HUES64 (cell line): ENCODE results near the gene KRT6B.

ENCODE experiments used
- H3K27ac ChIP-seq: 2 replicates; pipeline ENCODE4 v1.7.0; 2013; ENCODE audit warnings: low read depth, low read length, inconsistent platforms
- H3K27me3 ChIP-seq: 2 replicates; pipeline ENCODE4 v1.6.1; 2013; ENCODE audit warnings: mild to moderate bottlenecking, low read length; ENCODE audit not compliant: insufficient read depth
- H3K36me3 ChIP-seq: 2 replicates; pipeline ENCODE4 v1.6.1; 2013; ENCODE audit warnings: mild to moderate bottlenecking, low read length; ENCODE audit not compliant: insufficient read depth
- H3K4me1 ChIP-seq: 2 replicates; pipeline ENCODE4 v1.6.1; 2013; ENCODE audit warnings: mild to moderate bottlenecking, low read length, moderate library complexity; ENCODE audit not compliant: insufficient read depth
- H3K4me3 ChIP-seq: 2 replicates; pipeline ENCODE4 v1.5.1; 2013; ENCODE audit warnings: mild to moderate bottlenecking, low read length, moderate library complexity
- H3K9ac ChIP-seq: 2 replicates; pipeline ENCODE4 v1.6.1; 2013; ENCODE audit warnings: mild to moderate bottlenecking, low read depth, low read length
- H3K9me3 ChIP-seq: 2 replicates; pipeline ENCODE4 v1.6.1; 2013; ENCODE audit warnings: low read depth, low read length; ENCODE audit not compliant: insufficient read depth
- WGBS: fragments of 150-250, 120-280 bp; methylation state at CpG from one replicate; pipeline ENCODE4 v1.1.7; 2013; ENCODE audit warnings: missing lambda C conversion rate; 5-methylcytosine and 5-hydroxymethylcytosine counted together

KRT6B gene

GRCh38 chr12:52396656-52397055 is 55.3 kb downstream of the KRT6B start:
- H3K9ac ChIP-seq: no peak overlapping the region
- 93% methylated on average over 8 of the region's 8 CpGs for WGBS

More at GRCh38 chr12:52396656-52397055, 55.3 kb downstream of the KRT6B start:
- no peak overlapping the region for H3K27ac ChIP-seq
- H3K4me1 ChIP-seq: no peaks in the 10 kb centered on the region
- H3K27me3 ChIP-seq: no peaks in the 10 kb centered on the region; the same call in 1 of the 2 replicates
- no peak overlapping the region for H3K4me3 ChIP-seq
- H3K36me3 ChIP-seq: no peaks in the 10 kb centered on the region
- H3K9me3 ChIP-seq: no peaks in the 10 kb centered on the region
